Activated CD8-positive, alpha-beta T cell treated with anti-CD3 and anti-CD28 coated beads for 36 hours (primary cell): Measurements from ENCODE around the gene CISTR. TPM values are rescaled to one million over a fixed set of nuclear protein-coding genes. Genes with fewer than 3 reads are reported as not detected.

Source experiments
- ATAC-seq: fragments of 200-7000 bp; cut with Tn5 transposase; one replicate; pipeline ENCODE4 v1.10.0; 2021; ENCODE audit warnings: mild to moderate bottlenecking, moderate library complexity
- CTCF ChIA-PET: fragments of 350-600 bp; sonication (Branson Sonifier 250); formaldehyde crosslinking; loops from one replicate; lab custom pipeline; 2021; ENCODE audit warnings: antibody characterized with exemption; lab: Charles Lee
- POLR2A ChIA-PET: fragments of 350-600 bp; sonication (Branson Sonifier 250); formaldehyde crosslinking; loops from one replicate; lab custom pipeline; 2021; ENCODE audit warnings: antibody characterized with exemption; lab: Charles Lee
- DNase-seq: peaks from one replicate; pipeline ENCODE4 v3.0.0-alpha.2; 2020
- H3K27ac Mint-ChIP-seq: one replicate; pipeline ENCODE4 v1.8.0; 2021; ENCODE audit warnings: mild to moderate bottlenecking, mixed read lengths
- H3K27me3 Mint-ChIP-seq: one replicate; pipeline ENCODE4 v1.8.0; 2021; ENCODE audit warnings: mixed read lengths
- H3K36me3 Mint-ChIP-seq: one replicate; pipeline ENCODE4 v1.8.0; 2021; ENCODE audit warnings: low read depth, mixed read lengths
- H3K4me1 Mint-ChIP-seq: one replicate; pipeline ENCODE4 v1.8.0; 2021; ENCODE audit warnings: low read depth, mixed read lengths
- H3K4me3 Mint-ChIP-seq: one replicate; pipeline ENCODE4 v1.8.0; 2021; ENCODE audit warnings: mild to moderate bottlenecking, moderate library complexity, mixed read lengths
- H3K9me3 Mint-ChIP-seq: one replicate; pipeline ENCODE4 v1.8.0; 2021; ENCODE audit warnings: mixed read lengths
- CTCF ChIP-seq: fragments of 200-600 bp; IDR thresholded peaks from one replicate; pipeline ENCODE4 v1.8.0; 2022; ENCODE audit warnings: antibody characterized with exemption, mild to moderate bottlenecking
- intact Hi-C: fragments of 100-400 bp; cut with micrococcal nuclease; formaldehyde crosslinking; loops from one replicate; pipeline ENCODE4 v1.10.0; 2022
- total RNA-seq, 2 experiments: library from RNA; stranded (reverse); gene quantifications; one replicate each; pipeline ENCODE4 v1.2.3, GENCODE V29; 2021

CISTR gene
- total RNA-seq, 2 experiments from 2014 or later: not detected

DNA sequence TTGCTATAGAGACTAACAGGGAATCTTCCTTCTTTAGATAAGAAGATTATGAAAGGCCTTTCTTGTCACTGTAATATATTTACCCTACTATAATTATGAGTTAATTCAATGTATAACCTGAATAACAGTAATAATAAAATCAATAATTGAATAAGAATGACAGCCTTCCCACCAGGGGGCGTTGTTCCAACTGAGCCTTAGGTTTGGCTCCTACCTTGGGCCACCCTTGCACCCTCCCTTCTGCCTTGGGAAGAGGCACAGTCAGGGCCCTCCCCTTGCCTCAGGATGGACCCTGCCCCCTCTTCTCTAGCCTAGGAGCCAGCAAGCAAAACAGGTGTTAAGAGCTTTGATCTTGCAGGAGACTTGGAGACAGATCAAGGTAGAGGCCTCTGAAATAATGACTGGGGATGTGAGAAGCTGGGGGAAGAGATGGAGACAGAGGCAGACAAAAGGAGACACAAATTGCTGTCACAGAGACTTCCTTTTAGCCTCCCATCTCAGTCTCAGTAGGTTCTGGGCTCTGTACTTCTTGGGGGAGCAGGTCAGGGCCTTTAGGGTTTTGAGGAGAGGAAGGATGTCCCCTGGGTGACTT is 40.1 kb upstream of the CISTR start:
- POLR2A ChIA-PET: interaction anchor here (1.2 kb wide), 1 partner anchor 9 kb away, joined by 3 read pairs; no protein-coding TSS in a partner anchor
- H3K9me3 Mint-ChIP-seq: no peaks in the 10 kb centered on the region
- CTCF ChIA-PET: interaction anchor here (1.0 to 3.6 kb wide), 13 partner anchors 9 to 416 kb away, joined by 3 to 15 read pairs (median 5); no protein-coding TSS in a partner anchor
- no peak overlapping the region for H3K27ac Mint-ChIP-seq
- peak; percentile 77 for TF ChIP-seq CTCF
- ATAC-seq: no peak
- H3K4me1 Mint-ChIP-seq: no peaks in the 10 kb centered on the region
- H3K27me3 Mint-ChIP-seq: peaks cover 15% of the 10 kb centered on the region
- intact Hi-C loops: no loop called here
- H3K4me3 Mint-ChIP-seq: no peak overlapping the region
- H3K36me3 Mint-ChIP-seq: no peaks in the 10 kb centered on the region
- DNase-seq: peak; percentile 46

- peaks cover 24% of the 10 kb centered on the region for H3K27me3 Mint-ChIP-seq
- H3K9me3 Mint-ChIP-seq: no peaks in the 10 kb centered on the region
- H3K27ac Mint-ChIP-seq: no peak overlapping the region
- intact Hi-C loops: no loop called here
- H3K4me1 Mint-ChIP-seq: no peaks in the 10 kb centered on the region
- ChIA-PET CTCF (interaction anchor here (1.1 to 3.6 kb wide), 4 partner anchors 14 to 43 kb away, joined by 3 to 15 read pairs (median 12); no protein-coding TSS in a partner anchor), POLR2A (interaction anchor here (1.0 to 1.1 kb wide), 2 partner anchors 11 to 44 kb away, joined by 3 read pairs; no protein-coding TSS in a partner anchor)
- DNase-seq (no peak), ATAC-seq (no peak)
- H3K4me3 Mint-ChIP-seq: no peak overlapping the region
- no peaks in the 10 kb centered on the region for H3K36me3 Mint-ChIP-seq
- TF ChIP-seq CTCF: no peak
Observed at GRCh38 chr12:53789570-53789969, 37.8 kb upstream of the CISTR start.

DNA sequence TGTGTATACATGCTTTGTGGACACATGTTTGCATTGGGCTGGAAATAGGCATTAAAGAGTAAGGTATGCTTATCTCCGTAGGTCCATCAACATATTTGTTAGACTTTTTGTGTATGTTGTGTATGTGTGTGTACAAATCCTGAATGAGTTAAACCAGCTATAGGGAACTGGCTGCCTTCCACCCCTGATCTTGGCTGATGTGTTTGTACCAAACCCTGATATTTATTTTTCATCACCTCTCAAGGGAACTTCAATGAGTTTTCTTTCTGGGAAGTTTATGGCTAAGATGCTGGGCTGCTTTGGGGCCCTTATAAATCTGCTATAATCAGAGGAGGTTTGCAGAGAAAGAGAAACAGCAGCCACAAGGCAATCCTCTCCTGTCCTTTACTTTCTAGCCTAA is 37.1 kb upstream of the CISTR start:
- no peak for TF ChIP-seq CTCF
- ChIA-PET CTCF (interaction anchor here (1.0 to 2.4 kb wide), 2 partner anchors 31 to 43 kb away, joined by 3 to 9 read pairs; no protein-coding TSS in a partner anchor), POLR2A (no interaction called here)
- intact Hi-C loops: no loop called here
- Mint-ChIP-seq H3K4me1 (no peaks in the 10 kb centered on the region), H3K27me3 (peaks cover 24% of the 10 kb centered on the region), H3K36me3 (no peaks in the 10 kb centered on the region), H3K27ac (no peak overlapping the region), H3K4me3 (no peak overlapping the region), H3K9me3 (no peaks in the 10 kb centered on the region)
- ATAC-seq: no peak
- no peak for DNase-seq

GRCh38 chr12:53786411-53786810 is 34.6 kb upstream of the CISTR start:
- no peak overlapping the region for H3K4me3 Mint-ChIP-seq
- ChIA-PET POLR2A (no interaction called here), CTCF (interaction anchor here (1.0 kb wide), 1 partner anchor 39 kb away, joined by 3 read pairs; no protein-coding TSS in a partner anchor)
- ATAC-seq: no peak
- H3K4me1 Mint-ChIP-seq: no peaks in the 10 kb centered on the region
- H3K27ac Mint-ChIP-seq: no peak overlapping the region
- TF ChIP-seq CTCF: no peak
- no peaks in the 10 kb centered on the region for H3K9me3 Mint-ChIP-seq
- no peaks in the 10 kb centered on the region for H3K36me3 Mint-ChIP-seq
- peaks cover 35% of the 10 kb centered on the region for H3K27me3 Mint-ChIP-seq
- no peak for DNase-seq
- intact Hi-C loops: no loop called here

- peaks cover 43% of the 10 kb centered on the region for H3K27me3 Mint-ChIP-seq
- H3K4me1 Mint-ChIP-seq: no peaks in the 10 kb centered on the region
- DNase-seq (no peak), ATAC-seq (no peak)
- ChIA-PET CTCF (no interaction called here), POLR2A (interaction anchor here (0.6 kb wide), 1 partner anchor 31 kb away, joined by 3 read pairs; no protein-coding TSS in a partner anchor)
- H3K27ac Mint-ChIP-seq: no peak overlapping the region
- intact Hi-C loops: no loop called here
- no peak for TF ChIP-seq CTCF
- no peaks in the 10 kb centered on the region for H3K9me3 Mint-ChIP-seq
- H3K4me3 Mint-ChIP-seq: no peak overlapping the region
- no peaks in the 10 kb centered on the region for H3K36me3 Mint-ChIP-seq
Observed at GRCh38 chr12:53785161-53785560, 33.4 kb upstream of the CISTR start.
